Trophoblast cell (in vitro differentiated cells and primary cell): ENCODE data around the gene DUSP1.

Experiments
- DNase-seq, 2 donors: peaks; one replicate each; pipeline ENCODE4 v3.0.0-alpha.2; 2016
- H2AFZ ChIP-seq: 2 replicates; pipeline ENCODE4 v1.6.1; 2013; ENCODE audit warnings: low read length, moderate library complexity, mild to moderate bottlenecking; ENCODE audit not compliant: insufficient read depth, poor library complexity
- H2AK5ac ChIP-seq: 2 replicates; pipeline ENCODE4 v1.6.1; 2013; ENCODE audit warnings: mild to moderate bottlenecking, low read length
- H2BK120ac ChIP-seq: 2 replicates; pipeline ENCODE4 v1.6.1; 2013; ENCODE audit warnings: low read length, mild to moderate bottlenecking, moderate library complexity; ENCODE audit not compliant: insufficient read depth, poor library complexity
- H2BK12ac ChIP-seq: 2 replicates; pipeline ENCODE4 v1.6.1; 2013; ENCODE audit warnings: mild to moderate bottlenecking, low read length, moderate library complexity
- H2BK5ac ChIP-seq: 2 replicates; pipeline ENCODE4 v1.6.1; 2013; ENCODE audit warnings: low read length, low read depth, moderate library complexity, mild to moderate bottlenecking; ENCODE audit not compliant: poor library complexity
- H3K14ac ChIP-seq: 2 replicates; pipeline ENCODE4 v1.6.1; 2013; ENCODE audit warnings: mild to moderate bottlenecking, low read length
- H3K18ac ChIP-seq: 2 replicates; pipeline ENCODE4 v1.6.1; 2013; ENCODE audit warnings: mild to moderate bottlenecking, low read length
- H3K23ac ChIP-seq: 2 replicates; pipeline ENCODE4 v1.6.1; 2013; ENCODE audit warnings: low read length
- H3K27ac ChIP-seq: 2 replicates; pipeline ENCODE4 v1.5.1; 2013; ENCODE audit warnings: low read depth, mild to moderate bottlenecking, inconsistent platforms, low read length, moderate library complexity
- H3K27me3 ChIP-seq: 2 replicates; pipeline ENCODE4 v1.6.1; 2013; ENCODE audit warnings: inconsistent platforms, mild to moderate bottlenecking, low read length, moderate library complexity; ENCODE audit not compliant: insufficient read depth
- H3K36me3 ChIP-seq, 2 experiments: 1 replicate in 1 of 2; 2 replicates in 1 of 2; pipeline ENCODE4 v1.6.1; 2013; ENCODE audit warnings: low read length in 2 of 2, mild to moderate bottlenecking in 2 of 2, moderate library complexity in 1 of 2; ENCODE audit not compliant: insufficient read depth in 2 of 2, control insufficient read depth in 1 of 2
- H3K4ac ChIP-seq: 2 replicates; pipeline ENCODE4 v1.6.1; 2013; ENCODE audit warnings: low read depth, mild to moderate bottlenecking, low read length, moderate library complexity
- H3K4me1 ChIP-seq, 2 experiments: 1 replicate in 1 of 2; 2 replicates in 1 of 2; pipeline ENCODE4 v1.6.1; 2013; ENCODE audit warnings: low read length in 2 of 2, mild to moderate bottlenecking in 2 of 2, moderate library complexity in 1 of 2; ENCODE audit not compliant: insufficient read depth in 2 of 2, control insufficient read depth in 1 of 2
- H3K4me2 ChIP-seq: 2 replicates; pipeline ENCODE4 v1.6.1; 2013; ENCODE audit warnings: inconsistent platforms, mild to moderate bottlenecking, low read length, moderate library complexity
- H3K4me3 ChIP-seq: 2 replicates; pipeline ENCODE4 v1.5.1; 2013; ENCODE audit warnings: mild to moderate bottlenecking, low read depth, low read length, inconsistent platforms
- H3K79me1 ChIP-seq: one replicate; pipeline ENCODE4 v1.6.1; 2013; ENCODE audit warnings: low read length
- H3K79me2 ChIP-seq: 2 replicates; pipeline ENCODE4 v1.6.1; 2013; ENCODE audit warnings: low read length, mild to moderate bottlenecking; ENCODE audit not compliant: control insufficient read depth, insufficient read depth, poor library complexity
- H3K9ac ChIP-seq: 2 replicates; pipeline ENCODE4 v1.6.1; 2013; ENCODE audit warnings: mild to moderate bottlenecking, low read length
- H3K9me3 ChIP-seq: 2 replicates; pipeline ENCODE4 v1.6.1; 2013; ENCODE audit warnings: low read depth, mild to moderate bottlenecking, control low read depth, inconsistent platforms, low read length; ENCODE audit not compliant: insufficient read depth
- H4K12ac ChIP-seq: 2 replicates; pipeline ENCODE4 v1.6.1; 2013; ENCODE audit warnings: low read depth, mild to moderate bottlenecking, low read length, moderate library complexity
- H4K8ac ChIP-seq: 2 replicates; pipeline ENCODE4 v1.6.1; 2013; ENCODE audit warnings: low read depth, mild to moderate bottlenecking, low read length, moderate library complexity
- H4K91ac ChIP-seq: one replicate; pipeline ENCODE4 v1.6.1; 2013; ENCODE audit warnings: low read depth, mild to moderate bottlenecking, low read length, moderate library complexity
- WGBS: extraction: QIAGEN DNeasy Blood & Tissue Kit; methylation state at CpG from one replicate; pipeline ENCODE4 v1.1.7; 2013; ENCODE audit warnings: missing lambda C conversion rate; ENCODE audit not compliant: insufficient read length, insufficient coverage; ENCODE audit errors: extremely low coverage; 5-methylcytosine and 5-hydroxymethylcytosine counted together

DUSP1 gene

GRCh38 chr5:172730981-172731679, 39.9 kb downstream of the DUSP1 start:
- Histone ChIP-seq H4K8ac (no peak overlapping the region), H3K4me2 (no peak overlapping the region), H3K9me3 (peaks cover 2% of the 10 kb centered on the region), H2BK120ac (no peak overlapping the region), H3K79me1 (peaks cover 14% of the 10 kb centered on the region), H3K23ac (no peak overlapping the region), H2AK5ac (no peak overlapping the region), H4K91ac (no peak overlapping the region), H3K4me1 (peaks cover 15 to 24% of the 10 kb centered on the region in 2 experiments), H4K12ac (no peak overlapping the region), H2BK12ac (no peak overlapping the region), H3K9ac (no peak overlapping the region), H2AFZ (no peak overlapping the region), H2BK5ac (no peak overlapping the region), H3K79me2 (peaks cover 2% of the 10 kb centered on the region), H3K4ac (no peak overlapping the region), H3K36me3 (no peaks in the 10 kb centered on the region), H3K27ac (no peak overlapping the region), H3K4me3 (no peak overlapping the region), H3K18ac (no peak overlapping the region), H3K27me3 (no peaks in the 10 kb centered on the region), H3K14ac (no peak overlapping the region)
- DNase-seq = peak; percentile 93
- no CpG with 5 or more reads among the region's 16 CpGs for WGBS

- H4K91ac ChIP-seq = no peak overlapping the region
- no CpG with 5 or more reads among the region's 6 CpGs for WGBS
- H3K23ac ChIP-seq = no peak overlapping the region
- no peaks in the 10 kb centered on the region for H3K9me3 ChIP-seq
- H2BK12ac ChIP-seq = no peak overlapping the region
- no peak for DNase-seq
- H4K12ac ChIP-seq = no peak overlapping the region
- H4K8ac ChIP-seq = no peak overlapping the region
- H3K4me3 ChIP-seq = no peak overlapping the region
- peaks cover 15 to 24% of the 10 kb centered on the region in 2 experiments for H3K4me1 ChIP-seq
- H3K36me3 ChIP-seq = no peaks in the 10 kb centered on the region
- no peak overlapping the region for H2BK5ac ChIP-seq
- peaks cover 14% of the 10 kb centered on the region for H3K79me1 ChIP-seq
- H3K27ac ChIP-seq = no peak overlapping the region
- H2AK5ac ChIP-seq = no peak overlapping the region
- no peak overlapping the region for H2BK120ac ChIP-seq
- H3K4me2 ChIP-seq = no peak overlapping the region
- no peak overlapping the region for H2AFZ ChIP-seq
- H3K79me2 ChIP-seq = peaks cover 2% of the 10 kb centered on the region
- H3K4ac ChIP-seq = no peak overlapping the region
- no peak overlapping the region for H3K14ac ChIP-seq
- H3K18ac ChIP-seq = no peak overlapping the region
- no peak overlapping the region for H3K9ac ChIP-seq
- H3K27me3 ChIP-seq = no peaks in the 10 kb centered on the region
Measured at GRCh38 chr5:172730222-172730621, 40.8 kb downstream of the DUSP1 start.

DNA sequence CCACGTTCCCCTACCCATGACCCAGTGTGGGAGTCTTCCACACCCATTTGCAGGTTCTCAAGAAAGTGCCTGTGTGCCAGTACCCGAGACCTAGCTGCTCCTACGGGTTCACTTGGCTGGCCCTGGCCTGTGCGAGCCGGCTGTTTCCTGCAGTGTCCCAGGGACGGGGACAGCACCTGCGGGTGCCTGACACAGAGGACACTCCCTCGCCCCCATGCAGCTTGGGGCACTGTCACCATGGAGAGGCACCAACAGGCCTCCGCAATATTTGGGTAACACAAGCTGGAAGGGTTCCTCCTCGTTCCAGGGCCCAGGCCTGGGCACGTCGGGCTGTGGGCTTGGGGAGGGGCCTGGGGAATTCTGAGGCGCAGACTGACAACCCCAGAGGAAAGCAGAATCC, 41.4 kb downstream of the DUSP1 start:
- no peak overlapping the region for H3K14ac ChIP-seq
- no peak overlapping the region for H3K4me2 ChIP-seq
- H3K4me3 ChIP-seq = no peak overlapping the region
- no peaks in the 10 kb centered on the region for H3K27me3 ChIP-seq
- no peak for DNase-seq
- no peak overlapping the region for H3K9ac ChIP-seq
- no peak overlapping the region for H2BK5ac ChIP-seq
- H4K91ac ChIP-seq = no peak overlapping the region
- no peak overlapping the region for H2BK12ac ChIP-seq
- no peak overlapping the region for H3K27ac ChIP-seq
- H2BK120ac ChIP-seq = no peak overlapping the region
- no peak overlapping the region for H4K12ac ChIP-seq
- peaks cover 15 to 24% of the 10 kb centered on the region in 2 experiments for H3K4me1 ChIP-seq
- peaks cover 14% of the 10 kb centered on the region for H3K79me1 ChIP-seq
- H4K8ac ChIP-seq = no peak overlapping the region
- no peak overlapping the region for H2AK5ac ChIP-seq
- no CpG with 5 or more reads among the region's 13 CpGs for WGBS
- no peak overlapping the region for H3K4ac ChIP-seq
- H2AFZ ChIP-seq = no peak overlapping the region
- H3K18ac ChIP-seq = no peak overlapping the region
- H3K79me2 ChIP-seq = peaks cover 2% of the 10 kb centered on the region
- no peaks in the 10 kb centered on the region for H3K36me3 ChIP-seq
- H3K9me3 ChIP-seq = no peaks in the 10 kb centered on the region
- no peak overlapping the region for H3K23ac ChIP-seq

DNA sequence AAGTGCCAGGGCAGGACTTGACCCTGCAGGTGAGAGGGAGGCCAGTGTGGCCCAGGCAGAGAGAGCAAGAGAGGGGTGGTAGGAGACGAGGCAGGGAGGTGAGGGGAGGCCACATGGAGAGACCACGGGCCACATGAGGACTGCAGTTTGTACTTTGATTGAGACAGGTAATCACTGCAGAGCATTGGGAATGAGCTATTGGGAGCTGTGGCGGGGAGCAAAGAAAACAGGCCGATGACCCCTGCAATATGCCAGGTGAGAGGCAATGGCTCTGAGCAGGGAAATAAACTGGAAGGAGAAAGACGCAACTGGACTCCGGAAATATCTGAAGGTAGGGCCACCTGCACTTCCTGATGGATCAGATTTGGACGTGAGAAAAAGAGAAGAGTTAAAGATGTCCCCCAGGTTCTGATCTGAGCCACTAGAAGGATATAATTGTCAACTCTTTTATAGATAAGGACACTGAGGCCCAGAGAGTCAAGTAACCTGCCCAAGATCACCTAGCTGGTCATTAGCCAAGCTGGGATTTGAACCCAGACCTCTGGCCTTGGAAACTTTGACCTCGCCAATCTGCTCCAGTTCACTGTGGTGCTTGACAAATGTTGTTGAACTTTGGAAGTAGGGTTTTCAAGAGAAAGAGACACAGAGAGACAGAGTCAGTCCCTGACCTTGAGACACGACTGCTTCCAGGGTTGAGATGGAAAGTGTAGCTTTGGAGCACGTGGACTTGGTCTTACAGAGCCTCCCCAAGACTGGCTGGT, 42.3 kb downstream of the DUSP1 start:
- H3K79me1 ChIP-seq = peaks cover 14% of the 10 kb centered on the region
- no peak overlapping the region for H4K91ac ChIP-seq
- no peak overlapping the region for H2AFZ ChIP-seq
- H2BK5ac ChIP-seq = no peak overlapping the region
- H3K4me1 ChIP-seq = peaks cover 12 to 21% of the 10 kb centered on the region in 2 experiments
- no peak overlapping the region for H3K9ac ChIP-seq
- no peak overlapping the region for H3K23ac ChIP-seq
- no peak overlapping the region for H2BK120ac ChIP-seq
- no peak overlapping the region for H2BK12ac ChIP-seq
- no CpG with 5 or more reads among the region's 10 CpGs for WGBS
- no peak overlapping the region for H3K14ac ChIP-seq
- H3K27ac ChIP-seq = no peak overlapping the region
- no peak overlapping the region for H4K12ac ChIP-seq
- DNase-seq = no peak
- H3K27me3 ChIP-seq = no peaks in the 10 kb centered on the region
- H3K9me3 ChIP-seq = no peaks in the 10 kb centered on the region
- H3K79me2 ChIP-seq = peaks cover 2% of the 10 kb centered on the region
- H3K4ac ChIP-seq = no peak overlapping the region
- H3K4me3 ChIP-seq = no peak overlapping the region
- H2AK5ac ChIP-seq = no peak overlapping the region
- no peak overlapping the region for H4K8ac ChIP-seq
- H3K36me3 ChIP-seq = no peaks in the 10 kb centered on the region
- H3K18ac ChIP-seq = no peak overlapping the region
- no peak overlapping the region for H3K4me2 ChIP-seq
